IMR-90 (cell line): Measurements from ENCODE around the gene DNAJC13. TPM values are rescaled to one million over a fixed set of nuclear protein-coding genes. Genes with fewer than 3 reads are reported as not detected.
A peak's percentile ranks its signal among the peaks of the same experiment; 100 is the strongest.

Source experiments
- ATAC-seq: fragments of 200-7000 bp; cut with Tn5 transposase; 2 replicates; pipeline ENCODE4 v1.9.1; 2020; ENCODE audit warnings: low read depth, mild to moderate bottlenecking, moderate library complexity
- BruUV-seq: library from RNA; stranded (reverse); fragments of 400-500 nt; replicated peaks from 2 replicates; lab custom pipeline; 2021; lab: Mats Ljungman, UMichigan
- CTCF ChIA-PET: fragments of 300-600 bp; formaldehyde crosslinking; extraction: SDS; loops from one replicate; lab custom pipeline; 2021; ENCODE audit warnings: antibody characterized with exemption; lab: Yijun Ruan, JAX
- POLR2A ChIA-PET: fragments of 300-600 bp; sonication (Branson Sonifier 250); formaldehyde crosslinking; loops from one replicate; lab custom pipeline; 2022; ENCODE audit warnings: antibody characterized with exemption; ENCODE audit not compliant: unreplicated experiment; lab: Charles Lee
- DNase-seq: peaks from one replicate; pipeline ENCODE4 v3.0.0; 2013
- H2AFZ ChIP-seq: replicated peaks from 2 replicates; pipeline ENCODE3; 2013; ENCODE audit warnings: low read length, mild to moderate bottlenecking; ENCODE audit not compliant: poor library complexity
- H2AK5ac ChIP-seq: 2 replicates; pipeline ENCODE4 v1.6.1; 2013; ENCODE audit warnings: low read depth, low read length, inconsistent platforms
- H2AK9ac ChIP-seq: replicated peaks from 2 replicates; pipeline ENCODE3; 2013; ENCODE audit warnings: mild to moderate bottlenecking, low read depth, low read length, moderate library complexity; ENCODE audit not compliant: poor library complexity
- H2BK120ac ChIP-seq: 2 replicates; pipeline ENCODE4 v1.6.1; 2013; ENCODE audit warnings: low read depth, low read length, inconsistent platforms
- H2BK15ac ChIP-seq: 3 replicates; pipeline ENCODE4 v1.6.1; 2013; ENCODE audit warnings: low read depth, low read length, inconsistent platforms
- H2BK20ac ChIP-seq: 2 replicates; pipeline ENCODE4 v1.6.1; 2013; ENCODE audit warnings: low read depth, mild to moderate bottlenecking, inconsistent platforms, low read length, moderate library complexity
- H2BK5ac ChIP-seq: 2 replicates; pipeline ENCODE4 v1.6.1; 2013; ENCODE audit warnings: mild to moderate bottlenecking, low read depth, low read length, inconsistent platforms; ENCODE audit not compliant: poor library complexity, severe bottlenecking
- H3K14ac ChIP-seq: replicated peaks from 2 replicates; pipeline ENCODE4 v1.6.1; 2013; ENCODE audit warnings: low read depth, low read length, inconsistent platforms
- H3K18ac ChIP-seq: 2 replicates; pipeline ENCODE4 v1.6.1; 2013; ENCODE audit warnings: low read depth, low read length, control low read depth
- H3K23ac ChIP-seq: 2 replicates; pipeline ENCODE4 v1.6.1; 2013; ENCODE audit warnings: low read depth, low read length, inconsistent platforms
- H3K27ac ChIP-seq: 2 replicates; pipeline ENCODE4 v1.5.1; 2013; ENCODE audit warnings: mild to moderate bottlenecking, control low read depth, low read length; ENCODE audit not compliant: insufficient read depth
- H3K27me3 ChIP-seq: 2 replicates; pipeline ENCODE4 v1.6.1; 2013; ENCODE audit warnings: low read length; ENCODE audit not compliant: control insufficient read depth, insufficient read depth
- H3K36me3 ChIP-seq: 2 replicates; pipeline ENCODE4 v1.6.1; 2013; ENCODE audit warnings: low read length, mixed read lengths; ENCODE audit not compliant: control insufficient read depth, insufficient read depth
- H3K4ac ChIP-seq: 2 replicates; pipeline ENCODE4 v1.6.1; 2013; ENCODE audit warnings: low read depth, low read length, inconsistent platforms
- H3K4me1 ChIP-seq: 2 replicates; pipeline ENCODE4 v1.6.1; 2013; ENCODE audit warnings: low read length, mixed read lengths; ENCODE audit not compliant: control insufficient read depth, insufficient read depth
- H3K4me2 ChIP-seq: 2 replicates; pipeline ENCODE4 v1.6.1; 2013; ENCODE audit warnings: low read depth, mild to moderate bottlenecking, control low read depth, low read length, moderate library complexity
- H3K4me3 ChIP-seq: 2 replicates; pipeline ENCODE4 v1.5.1; 2013; ENCODE audit warnings: low read depth, mild to moderate bottlenecking, control low read depth, low read length, moderate library complexity; ENCODE audit not compliant: insufficient read depth
- H3K56ac ChIP-seq: 2 replicates; pipeline ENCODE4 v1.6.1; 2013; ENCODE audit warnings: low read length, inconsistent platforms; ENCODE audit not compliant: insufficient read depth; ENCODE audit errors: extremely low read depth
- H3K79me1 ChIP-seq, 2 experiments: 2 replicates each; pipeline ENCODE4 v1.6.1; 2013; ENCODE audit warnings: low read length in 2 of 2, inconsistent platforms in 1 of 2, low read depth in 1 of 2
- H3K9ac ChIP-seq: 2 replicates; pipeline ENCODE4 v1.6.1; 2013; ENCODE audit warnings: low read depth, low read length, control low read depth
- H3K9me1 ChIP-seq: 2 replicates; pipeline ENCODE4 v1.6.1; 2013; ENCODE audit warnings: low read length, inconsistent platforms; ENCODE audit not compliant: insufficient read depth
- H3K9me3 ChIP-seq: 2 replicates; pipeline ENCODE4 v1.6.1; 2013; ENCODE audit warnings: low read length; ENCODE audit not compliant: control insufficient read depth, insufficient read depth
- H4K20me1 ChIP-seq: 2 replicates; pipeline ENCODE4 v1.6.1; 2013; ENCODE audit warnings: low read length, inconsistent platforms; ENCODE audit not compliant: insufficient read depth
- H4K5ac ChIP-seq: 2 replicates; pipeline ENCODE4 v1.6.1; 2013; ENCODE audit warnings: mild to moderate bottlenecking, low read depth, low read length, control low read depth
- H4K8ac ChIP-seq, 2 experiments: 2 replicates each; pipeline ENCODE4 v1.6.1; 2013; ENCODE audit warnings: low read depth in 2 of 2, low read length in 2 of 2, control low read depth in 1 of 2, inconsistent platforms in 1 of 2
- H4K91ac ChIP-seq: 2 replicates; pipeline ENCODE4 v1.6.1; 2013; ENCODE audit warnings: low read depth, low read length, inconsistent platforms; ENCODE audit not compliant: insufficient read depth
- BHLHE40 ChIP-seq: fragments of 150-350 bp; IDR thresholded peaks from 2 replicates; pipeline ENCODE4 v1.6.1; 2016; ENCODE audit warnings: mild to moderate bottlenecking, low read depth, low read length
- CEBPB ChIP-seq: IDR thresholded peaks from 2 replicates; pipeline ENCODE4 v1.6.1; 2012; ENCODE audit warnings: low read depth, low read length, improper control_type of control experiment
- CTCF ChIP-seq: conservative IDR thresholded peaks from 2 replicates; pipeline ENCODE4 v1.5.1; 2012; ENCODE audit warnings: mild to moderate bottlenecking, low read depth, low read length, improper control_type of control experiment
- ELK1 ChIP-seq: fragments of 150-350 bp; IDR thresholded peaks from 2 replicates; pipeline ENCODE4 v1.6.1; 2016; ENCODE audit warnings: low read depth, mild to moderate bottlenecking, low read length, moderate library complexity, borderline replicate concordance
- FOS ChIP-seq: fragments of 150-350 bp; IDR thresholded peaks from 2 replicates; pipeline ENCODE4 v1.6.1; 2016; ENCODE audit warnings: low read depth, low read length
- MAFK ChIP-seq: IDR thresholded peaks from 2 replicates; pipeline ENCODE4 v1.6.1; 2012; ENCODE audit warnings: low read depth, low read length, improper control_type of control experiment
- MAZ ChIP-seq: IDR thresholded peaks from 2 replicates; pipeline ENCODE4 v1.6.1; 2012; ENCODE audit warnings: low read depth, mild to moderate bottlenecking, low read length, improper control_type of control experiment, moderate library complexity, borderline replicate concordance
- NFE2L2 ChIP-seq: fragments of 150-350 bp; IDR thresholded peaks from 2 replicates; pipeline ENCODE4 v1.6.1; 2016; ENCODE audit warnings: low read depth, mild to moderate bottlenecking, low read length
- POLR2A ChIP-seq: IDR thresholded peaks from 2 replicates; pipeline ENCODE4 v1.6.1; 2012; ENCODE audit warnings: mild to moderate bottlenecking, low read depth, low read length
- RAD21 ChIP-seq: IDR thresholded peaks from 2 replicates; pipeline ENCODE4 v1.6.1; 2012; ENCODE audit warnings: low read length, improper control_type of control experiment
- RCOR1 ChIP-seq: IDR thresholded peaks from 2 replicates; pipeline ENCODE4 v1.6.1; 2012; ENCODE audit warnings: mild to moderate bottlenecking, low read length, improper control_type of control experiment; ENCODE audit not compliant: insufficient replicate concordance
- RFX5 ChIP-seq: IDR thresholded peaks from 2 replicates; pipeline ENCODE4 v1.8.0; 2012; ENCODE audit warnings: low read depth, mild to moderate bottlenecking, low read length, moderate library complexity
- SMC3 ChIP-seq: fragments of 150-350 bp; IDR thresholded peaks from 2 replicates; pipeline ENCODE4 v1.6.1; 2016; ENCODE audit warnings: low read depth, mild to moderate bottlenecking, antibody characterized with exemption, low read length, moderate library complexity
- USF2 ChIP-seq: fragments of 150-350 bp; IDR thresholded peaks from 2 replicates; pipeline ENCODE4 v1.6.1; 2017; ENCODE audit warnings: mild to moderate bottlenecking, antibody characterized with exemption, low read length, low read depth
- WGBS, 2 experiments: methylation state at CpG; one replicate each; pipeline versions ENCODE4 v1.1.5 to v1.1.7; 2013; ENCODE audit warnings: missing lambda C conversion rate in 2 of 2; ENCODE audit not compliant: insufficient read length in 1 of 2; ENCODE audit errors: extremely low coverage in 2 of 2; 5-methylcytosine and 5-hydroxymethylcytosine counted together
- dilution Hi-C: fragments of 300-500 bp; cut with HindIII; formaldehyde crosslinking; loops from one replicate; pipeline ENCODE4 v1.14.3; 2018; ENCODE audit warnings: low sequenced_read_pairs; ENCODE audit not compliant: unreplicated experiment
- in situ Hi-C: fragments of 300-500 bp; cut with MboI; formaldehyde crosslinking; loops from 3 replicates; pipeline ENCODE4 v1.14.3; 2019; ENCODE audit warnings: low sequenced_read_pairs, inconsistent platforms, mixed read lengths
- intact Hi-C: fragments of 100-400 bp; cut with micrococcal nuclease; formaldehyde crosslinking; loops from 2 replicates; pipeline ENCODE4 v1.10.0; 2022
- polyA plus RNA-seq, 3 experiments: library from polyadenylated mRNA; depleted of rRNA; stranded (reverse); fragments of >200 nt; gene quantifications; 2 replicates each; pipeline ENCODE4 v1.2.3, GENCODE V29; 2012; ENCODE audit warnings: low replicate concordance in 1 of 3
- total RNA-seq: library from RNA; depleted of rRNA; stranded (reverse); fragments of >200 nt; gene quantifications from 2 replicates; pipeline ENCODE4 v1.2.3, GENCODE V29; 2012

DNAJC13 gene
- total and polyA plus RNA-seq, 2 of the 4 experiments (the other 2 are of a cell fraction) = 16.4 to 48.6 TPM

- Histone ChIP-seq H3K4me1 (peaks cover 4% of the 10 kb centered on the region), H4K91ac (no peak overlapping the region), H2BK20ac (peak overlapping the region; percentile 69), H3K9ac (no peak overlapping the region), H3K4me3 (no peak overlapping the region), H3K14ac (peak overlapping the region; percentile 81), H3K36me3 (peaks cover 2% of the 10 kb centered on the region; the same call in 1 of the 2 replicates), H3K56ac (no peak overlapping the region), H4K8ac (no peak overlapping the region), H4K5ac (no peak overlapping the region), H2AK5ac (peak overlapping the region; percentile 35; the same call in 1 of the 2 replicates), H3K9me3 (no peaks in the 10 kb centered on the region), H2BK5ac (no peak overlapping the region), H3K18ac (peak overlapping the region; percentile 7; the same call in 1 of the 2 replicates), H3K9me1 (peaks cover 4% of the 10 kb centered on the region), H3K27me3 (no peaks in the 10 kb centered on the region), H3K27ac (no peak overlapping the region), H2AK9ac (no peak overlapping the region), H2BK15ac (peak overlapping the region; percentile 82; the same call in 2 of the 3 replicates), H4K20me1 (no peaks in the 10 kb centered on the region), H3K4me2 (no peak overlapping the region), H3K79me1 (peaks cover 16 to 41% of the 10 kb centered on the region in 2 experiments), H2BK120ac (peak overlapping the region; percentile 35; the same call in 1 of the 2 replicates), H2AFZ (no peak overlapping the region), H3K4ac (peak overlapping the region; percentile 75; the same call in 1 of the 2 replicates), H3K23ac (peak overlapping the region; percentile 68; the same call in 1 of the 2 replicates)
- in situ Hi-C loops (loop anchor here (25.0 kb wide), 2 partner anchors 854 to 1471 kb away; no protein-coding TSS in a partner anchor), intact Hi-C loops (no loop called here), dilution Hi-C loops (no loop called here)
- no CpG with 5 or more reads among the region's 3 CpGs for WGBS, 2 experiments
- ChIA-PET POLR2A (no interaction called here), CTCF (interaction anchor here (0.6 kb wide), 1 partner anchor 1705 kb away, joined by 5 read pairs; no protein-coding TSS in a partner anchor)
- TF ChIP-seq MAZ (no peak), NFE2L2 (no peak), CEBPB (no peak), FOS (no peak), POLR2A (no peak), RFX5 (no peak), RCOR1 (no peak), SMC3 (no peak), CTCF (no peak), RAD21 (no peak), MAFK (no peak), ELK1 (no peak), USF2 (no peak), BHLHE40 (no peak)
- ATAC-seq = peak; percentile 15; the same call in 1 of the 2 replicates
- DNase-seq = no peak
- no TSS peak for BruUV-seq
Measured at GRCh38 chr3:132433121-132433520, 15.8 kb downstream of the DNAJC13 start.
